Endothelial cell of hepatic sinusoid (primary cell): Measurements from ENCODE around the gene GNAI1.
"Not testable (repeated sequence)": the region's sequence is repeated elsewhere in the genome, so short reads cannot be mapped to it uniquely, and the experiment has no call there.

Source experiments
- in situ Hi-C: cut with HindIII; loops from 2 replicates; pipeline ENCODE4 v1.10.0; 2017; ENCODE audit warnings: low sequenced_read_pairs

Gene GNAI1

GRCh38 chr7:80154656-80155333 is 20.2 kb downstream of the GNAI1 start:
- in situ Hi-C loops, result loop anchor here (5.0 kb wide), 1 partner anchor 38 kb away; no protein-coding TSS in a partner anchor

GRCh38 chr7:80155374-80155773 is 20.7 kb downstream of the GNAI1 start:
- in situ Hi-C loops, result no loop called here

GRCh38 chr7:80157770-80158169 is 23.1 kb downstream of the GNAI1 start:
- in situ Hi-C loops, result not testable (repeated sequence)

- in situ Hi-C loops, result no loop called here
Observed at GRCh38 chr7:80159802-80160201, 25.2 kb downstream of the GNAI1 start.

- in situ Hi-C loops, result no loop called here
Observed at GRCh38 chr7:80161466-80161865, 26.8 kb downstream of the GNAI1 start.

- in situ Hi-C loops, result no loop called here
Observed at GRCh38 chr7:80165177-80165576, 30.5 kb downstream of the GNAI1 start.

GRCh38 chr7:80170445-80170844 is 35.8 kb downstream of the GNAI1 start:
- in situ Hi-C loops, result no loop called here

- in situ Hi-C loops, result no loop called here
Observed at GRCh38 chr7:80172387-80172786, 37.8 kb downstream of the GNAI1 start.

- in situ Hi-C loops, result no loop called here
Observed at GRCh38 chr7:80175744-80176143, 41.1 kb downstream of the GNAI1 start.

GRCh38 chr7:80181411-80181810 is 46.8 kb downstream of the GNAI1 start:
- in situ Hi-C loops, result no loop called here

- in situ Hi-C loops, result no loop called here
Observed at GRCh38 chr7:80182630-80183276, 48.1 kb downstream of the GNAI1 start.

GRCh38 chr7:80183351-80183750 is 48.7 kb downstream of the GNAI1 start:
- in situ Hi-C loops, result no loop called here

GRCh38 chr7:80183900-80184685 is 49.5 kb downstream of the GNAI1 start:
- in situ Hi-C loops, result no loop called here

GRCh38 chr7:80184693-80185092 is 50.1 kb downstream of the GNAI1 start:
- in situ Hi-C loops, result no loop called here

- in situ Hi-C loops, result no loop called here
Observed at GRCh38 chr7:80185571-80185970, 50.9 kb downstream of the GNAI1 start.

- in situ Hi-C loops, result no loop called here
Observed at GRCh38 chr7:80186721-80187120, 52.1 kb downstream of the GNAI1 start.

GRCh38 chr7:80187279-80187678 is 52.6 kb downstream of the GNAI1 start:
- in situ Hi-C loops, result no loop called here

- in situ Hi-C loops, result no loop called here
Observed at GRCh38 chr7:80187727-80188126, 53.1 kb downstream of the GNAI1 start.

- in situ Hi-C loops, result loop anchor here (5.0 kb wide), 1 partner anchor 37 kb away; no protein-coding TSS in a partner anchor
Observed at GRCh38 chr7:80189638-80190037, 55.0 kb downstream of the GNAI1 start.

GRCh38 chr7:80197627-80198026 is 63.0 kb downstream of the GNAI1 start:
- in situ Hi-C loops, result no loop called here

GRCh38 chr7:80199051-80199450 is 64.4 kb downstream of the GNAI1 start:
- in situ Hi-C loops, result no loop called here

GRCh38 chr7:80204454-80204853 is 69.8 kb downstream of the GNAI1 start:
- in situ Hi-C loops, result no loop called here
